ACC112 (cell line): ENCODE results near the gene GLOD5.

Experiments
- H2AFZ ChIP-seq: fragments of 200-600 bp; sonication (generic); one replicate; pipeline ENCODE4 v1.6.0; 2017; ENCODE audit warnings: antibody characterized with exemption, low read length; ENCODE audit not compliant: unreplicated experiment
- H3K27ac ChIP-seq: fragments of 200-600 bp; sonication (generic); 2 replicates; pipeline ENCODE4 v1.5.1; 2014; ENCODE audit warnings: low read depth, mild to moderate bottlenecking, antibody characterized with exemption, low read length, moderate library complexity
- H3K27me3 ChIP-seq: fragments of 200-600 bp; sonication (generic); 2 replicates; pipeline ENCODE4 v1.6.1; 2014; ENCODE audit warnings: mild to moderate bottlenecking, antibody characterized with exemption, low read length, moderate library complexity, mixed read lengths; ENCODE audit not compliant: insufficient read depth
- H3K36me3 ChIP-seq: fragments of 200-600 bp; sonication (generic); 2 replicates; pipeline ENCODE4 v1.6.1; 2016; ENCODE audit warnings: mild to moderate bottlenecking, antibody characterized with exemption, low read length, moderate library complexity, mixed read lengths; ENCODE audit not compliant: insufficient read depth
- H3K4me1 ChIP-seq: fragments of 200-600 bp; sonication (generic); one replicate; pipeline ENCODE4 v1.6.1; 2016; ENCODE audit warnings: low read length, mixed read lengths; ENCODE audit not compliant: insufficient read depth, unreplicated experiment, control insufficient read depth
- H3K4me3 ChIP-seq: fragments of 200-600 bp; sonication (generic); 2 replicates; pipeline ENCODE4 v1.5.1; 2014; ENCODE audit warnings: mild to moderate bottlenecking, low read depth, low read length
- H3K79me2 ChIP-seq: fragments of 200-600 bp; sonication (generic); one replicate; pipeline ENCODE4 v1.6.0; 2016; ENCODE audit warnings: low read length; ENCODE audit not compliant: control insufficient read depth, unreplicated experiment, insufficient read depth

The GLOD5 gene

DNA sequence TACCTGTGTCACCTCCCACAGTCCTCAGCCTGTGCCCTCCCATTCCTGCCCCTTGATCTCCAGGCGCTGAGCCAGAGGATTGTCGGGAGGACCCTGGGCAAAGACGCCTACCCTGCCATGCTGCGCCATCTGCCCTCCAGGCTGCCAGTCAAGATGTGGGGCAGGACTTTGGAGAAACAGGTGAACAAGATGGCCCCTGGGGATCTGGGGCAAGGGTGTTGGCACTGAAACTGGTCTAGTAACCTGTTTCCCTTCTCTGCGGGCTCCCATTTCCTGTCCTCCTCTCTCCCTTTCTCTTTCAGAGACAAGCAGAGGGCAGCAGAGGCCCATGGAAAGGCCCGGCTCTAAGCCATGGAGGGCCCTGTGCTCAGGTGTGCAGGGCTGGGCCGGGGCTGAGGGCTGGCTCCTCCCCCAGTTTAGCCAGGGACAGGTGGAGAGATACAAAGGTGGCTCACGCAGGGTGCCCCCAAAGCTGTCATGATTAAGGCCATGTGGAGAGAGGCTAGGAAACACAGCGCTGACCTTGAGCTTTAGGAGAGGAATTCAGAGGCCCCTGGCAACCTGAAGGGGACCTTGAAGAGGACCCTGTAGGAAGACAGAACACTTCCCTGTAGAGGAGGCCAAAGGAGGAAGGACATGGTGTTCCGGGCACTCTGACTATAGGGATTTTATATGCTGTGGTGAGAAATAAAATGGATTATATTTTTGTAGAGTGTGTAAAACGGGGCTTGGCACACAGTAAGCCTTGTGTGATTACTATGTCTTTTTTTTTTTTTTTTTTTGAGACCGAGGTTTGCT, at the start of gene GLOD5:
Gene GLOD5 (plus strand): TSS at position 74 of the 798 bp plus-strand sequence. CDS start 44 bp downstream, at position 118.
- no peaks in the 10 kb centered on the region for H3K36me3 ChIP-seq
- H3K27ac ChIP-seq = no peak within 1 kb of the TSS
- no peak within 1 kb of the TSS for H2AFZ ChIP-seq
- peaks cover 5% of the 10 kb centered on the region; the same call in 1 of the 2 replicates for H3K27me3 ChIP-seq
- H3K4me1 ChIP-seq = no peaks in the 10 kb centered on the region
- no peaks in the 10 kb centered on the region for H3K79me2 ChIP-seq
- H3K4me3 ChIP-seq = no peak within 1 kb of the TSS

DNA sequence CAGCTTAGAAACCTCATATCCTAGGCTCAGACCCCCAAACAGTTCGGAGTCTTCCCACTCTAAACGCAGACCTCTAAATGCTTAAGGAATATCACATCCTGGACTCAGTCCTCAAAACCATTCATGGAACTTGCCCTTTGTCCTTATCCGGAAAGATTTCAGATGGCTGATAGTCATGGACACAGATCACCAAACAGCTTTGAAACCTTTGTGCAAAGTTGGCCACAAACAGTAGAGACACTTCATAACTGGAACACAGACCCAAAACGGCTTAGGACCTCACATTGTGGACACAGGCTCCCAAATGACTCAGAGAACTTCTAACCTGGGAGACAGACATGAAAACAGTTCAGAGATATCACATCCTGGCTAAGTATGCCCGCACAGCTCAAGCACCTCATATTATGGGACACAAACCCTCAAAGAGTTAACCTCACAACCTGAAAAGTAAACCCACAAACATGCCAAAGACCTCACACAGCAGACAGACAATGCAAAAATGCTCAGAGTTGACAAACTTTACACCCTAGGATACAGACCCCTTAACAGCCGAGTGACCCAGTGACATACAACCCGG, 49.5 kb upstream of the GLOD5 start:
- H3K27ac ChIP-seq = no peak overlapping the region
- no peak overlapping the region for H3K4me3 ChIP-seq
- H3K79me2 ChIP-seq = no peaks in the 10 kb centered on the region
- no peaks in the 10 kb centered on the region for H3K36me3 ChIP-seq
- no peak overlapping the region for H2AFZ ChIP-seq
- H3K27me3 ChIP-seq = no peaks in the 10 kb centered on the region
- H3K4me1 ChIP-seq = peaks cover 17% of the 10 kb centered on the region

DNA sequence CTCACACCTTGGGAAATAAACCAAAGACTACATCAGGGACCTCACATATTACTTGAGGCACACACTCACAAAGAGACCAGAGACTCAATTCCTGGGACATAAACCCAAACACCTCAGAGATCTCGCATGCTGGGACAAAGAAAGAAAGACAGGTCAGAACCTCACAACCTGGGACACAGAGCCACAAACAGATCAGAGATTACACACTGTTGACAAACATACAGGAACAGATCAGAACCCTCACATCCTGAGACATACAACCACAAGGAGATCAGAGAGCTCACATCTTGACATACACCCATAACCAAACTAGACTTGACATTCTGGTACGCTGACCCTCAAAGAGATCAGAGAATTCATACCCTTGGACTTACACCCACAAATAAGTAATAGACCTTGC, 47.7 kb upstream of the GLOD5 start:
- H3K79me2 ChIP-seq = no peaks in the 10 kb centered on the region
- H3K27ac ChIP-seq = no peak overlapping the region
- H2AFZ ChIP-seq = no peak overlapping the region
- H3K27me3 ChIP-seq = no peaks in the 10 kb centered on the region
- H3K4me3 ChIP-seq = no peak overlapping the region
- no peaks in the 10 kb centered on the region for H3K36me3 ChIP-seq
- H3K4me1 ChIP-seq = peaks cover 17% of the 10 kb centered on the region

DNA sequence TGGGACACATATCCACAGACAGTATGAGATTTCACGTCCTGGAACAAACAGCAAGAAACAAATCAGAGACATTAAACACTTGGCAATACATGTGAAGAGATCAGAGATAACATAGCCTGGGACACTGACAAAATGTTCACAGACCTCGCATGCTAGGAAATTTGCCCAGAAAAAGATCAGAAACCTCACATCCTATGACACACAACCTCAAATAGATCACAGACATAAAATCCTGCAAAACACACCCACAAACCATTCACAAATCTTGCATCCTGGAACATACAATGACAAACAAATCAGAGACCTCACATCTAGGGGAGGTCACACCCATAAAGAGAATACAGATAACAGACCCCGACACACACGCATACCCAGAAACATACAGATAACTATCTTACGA, 47.0 kb upstream of the GLOD5 start:
- H3K4me1 ChIP-seq = peaks cover 17% of the 10 kb centered on the region
- H3K36me3 ChIP-seq = no peaks in the 10 kb centered on the region
- H3K27me3 ChIP-seq = no peaks in the 10 kb centered on the region
- H3K4me3 ChIP-seq = no peak overlapping the region
- H3K79me2 ChIP-seq = no peaks in the 10 kb centered on the region
- H3K27ac ChIP-seq = peak overlapping the region; percentile 25; the same call in 1 of the 2 replicates
- H2AFZ ChIP-seq = no peak overlapping the region

- Histone ChIP-seq H3K4me1 (peaks cover 17% of the 10 kb centered on the region), H3K79me2 (no peaks in the 10 kb centered on the region), H3K36me3 (no peaks in the 10 kb centered on the region), H2AFZ (no peak overlapping the region), H3K27me3 (no peaks in the 10 kb centered on the region), H3K27ac (peak overlapping the region; percentile 26; the same call in 1 of the 2 replicates), H3K4me3 (no peak overlapping the region)
These were observed 46.5 kb upstream of the GLOD5 start for GRCh38 chrX:48715072-48715471.

DNA sequence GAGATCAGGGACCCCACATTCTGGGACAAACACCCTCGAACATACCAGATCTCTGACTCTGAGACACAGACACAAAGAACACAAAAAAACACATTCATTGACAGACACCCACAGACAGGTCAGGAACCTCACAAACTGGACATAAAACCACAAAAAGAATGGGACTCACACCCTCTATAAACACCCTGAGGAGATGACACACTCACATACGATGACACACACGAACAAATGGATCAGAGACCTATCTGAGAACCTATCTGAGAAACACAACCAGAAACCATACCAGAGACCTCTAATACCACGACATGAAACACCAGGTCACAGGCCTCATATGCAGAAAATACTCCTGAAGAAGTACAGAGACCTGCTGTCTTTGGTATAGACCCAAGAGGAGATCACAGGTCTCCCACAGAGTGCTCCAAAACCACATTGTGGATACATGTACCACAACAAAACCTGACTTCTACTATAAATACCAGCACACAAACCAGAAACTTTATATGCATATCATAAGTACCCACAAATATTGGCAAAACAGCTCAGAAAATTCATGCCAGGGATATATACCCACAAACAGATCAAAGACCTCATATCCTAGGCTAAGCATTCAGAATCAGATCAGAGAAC, 45.6 kb upstream of the GLOD5 start:
- Histone ChIP-seq H2AFZ (no peak overlapping the region), H3K4me1 (peaks cover 17% of the 10 kb centered on the region), H3K27ac (peak overlapping the region; percentile 26; the same call in 1 of the 2 replicates), H3K36me3 (no peaks in the 10 kb centered on the region), H3K79me2 (no peaks in the 10 kb centered on the region), H3K4me3 (no peak overlapping the region), H3K27me3 (no peaks in the 10 kb centered on the region)

DNA sequence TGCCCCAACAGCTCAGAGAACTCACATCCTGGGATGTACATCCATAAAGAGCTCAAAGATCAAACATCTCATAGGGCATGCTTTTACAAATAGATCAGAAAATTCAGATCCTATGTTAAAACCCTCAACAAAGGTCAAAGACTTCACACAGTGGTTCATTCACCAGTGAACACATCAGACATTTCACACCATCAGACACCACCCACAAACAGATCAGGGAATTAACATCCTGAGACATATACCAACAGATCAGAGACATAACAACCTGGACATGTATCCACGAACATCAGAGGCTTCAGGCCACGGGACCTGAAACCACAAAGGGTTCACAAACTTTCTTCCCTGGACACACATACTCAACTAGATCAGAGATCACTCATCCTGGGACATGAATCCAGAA, 41.6 kb upstream of the GLOD5 start:
- H3K4me1 ChIP-seq = peaks cover 7% of the 10 kb centered on the region
- no peak overlapping the region for H3K4me3 ChIP-seq
- no peak overlapping the region for H3K27ac ChIP-seq
- H2AFZ ChIP-seq = no peak overlapping the region
- H3K36me3 ChIP-seq = no peaks in the 10 kb centered on the region
- no peaks in the 10 kb centered on the region for H3K79me2 ChIP-seq
- no peaks in the 10 kb centered on the region for H3K27me3 ChIP-seq

- H2AFZ ChIP-seq = no peak overlapping the region
- H3K79me2 ChIP-seq = no peaks in the 10 kb centered on the region
- no peak overlapping the region for H3K4me3 ChIP-seq
- no peaks in the 10 kb centered on the region for H3K36me3 ChIP-seq
- H3K4me1 ChIP-seq = no peaks in the 10 kb centered on the region
- no peaks in the 10 kb centered on the region for H3K27me3 ChIP-seq
- no peak overlapping the region for H3K27ac ChIP-seq
These were observed 40.8 kb upstream of the GLOD5 start for GRCh38 chrX:48720577-48721250.

DNA sequence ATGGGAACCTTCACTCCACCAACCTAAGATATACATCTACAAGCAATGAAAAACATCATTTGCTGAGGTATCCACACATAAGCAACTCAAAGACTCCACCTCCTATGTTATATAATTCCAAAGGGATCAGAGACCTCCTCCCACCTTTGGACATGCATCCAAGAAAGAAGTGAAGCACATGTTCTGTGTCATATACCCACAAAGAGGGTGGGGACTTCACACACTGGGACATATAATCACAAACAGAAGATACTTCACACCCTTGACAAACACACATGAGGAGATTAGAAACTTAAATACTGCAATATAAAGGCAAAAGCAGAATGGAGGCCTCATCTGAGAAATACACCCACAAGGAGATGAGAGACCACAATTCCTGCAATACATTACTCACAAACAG, 39.6 kb upstream of the GLOD5 start:
- H3K27ac ChIP-seq = no peak overlapping the region

DNA sequence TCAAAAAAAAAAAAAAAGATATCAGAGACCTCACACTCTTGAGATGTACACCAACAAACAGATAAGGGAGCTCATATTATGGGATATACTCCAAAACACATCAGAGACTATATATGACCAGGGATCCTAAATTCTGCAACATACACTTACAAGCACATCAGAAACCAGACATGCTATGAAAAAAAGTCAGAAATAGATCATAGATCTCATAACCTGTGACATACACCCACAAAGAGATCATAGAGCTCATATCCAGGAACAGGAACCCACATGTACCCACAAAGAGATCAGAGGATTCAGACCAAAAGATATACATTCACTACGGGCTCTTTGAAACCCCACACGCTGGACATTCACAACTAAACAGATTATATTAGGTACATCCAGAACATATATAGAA, 35.0 kb upstream of the GLOD5 start:
- Histone ChIP-seq H3K4me3 (no peak overlapping the region), H3K27me3 (no peaks in the 10 kb centered on the region), H3K27ac (no peak overlapping the region), H3K4me1 (no peaks in the 10 kb centered on the region), H3K79me2 (no peaks in the 10 kb centered on the region), H3K36me3 (no peaks in the 10 kb centered on the region), H2AFZ (no peak overlapping the region)

More for the DNA sequence above, 39.6 kb upstream of the GLOD5 start:
- no peaks in the 10 kb centered on the region for H3K27me3 ChIP-seq
- H2AFZ ChIP-seq = no peak overlapping the region
- H3K4me3 ChIP-seq = no peak overlapping the region
- no peaks in the 10 kb centered on the region for H3K36me3 ChIP-seq
- no peaks in the 10 kb centered on the region for H3K79me2 ChIP-seq
- H3K4me1 ChIP-seq = no peaks in the 10 kb centered on the region
